ENCODE data around the gene KCTD2.

KCTD2 gene

DNA sequence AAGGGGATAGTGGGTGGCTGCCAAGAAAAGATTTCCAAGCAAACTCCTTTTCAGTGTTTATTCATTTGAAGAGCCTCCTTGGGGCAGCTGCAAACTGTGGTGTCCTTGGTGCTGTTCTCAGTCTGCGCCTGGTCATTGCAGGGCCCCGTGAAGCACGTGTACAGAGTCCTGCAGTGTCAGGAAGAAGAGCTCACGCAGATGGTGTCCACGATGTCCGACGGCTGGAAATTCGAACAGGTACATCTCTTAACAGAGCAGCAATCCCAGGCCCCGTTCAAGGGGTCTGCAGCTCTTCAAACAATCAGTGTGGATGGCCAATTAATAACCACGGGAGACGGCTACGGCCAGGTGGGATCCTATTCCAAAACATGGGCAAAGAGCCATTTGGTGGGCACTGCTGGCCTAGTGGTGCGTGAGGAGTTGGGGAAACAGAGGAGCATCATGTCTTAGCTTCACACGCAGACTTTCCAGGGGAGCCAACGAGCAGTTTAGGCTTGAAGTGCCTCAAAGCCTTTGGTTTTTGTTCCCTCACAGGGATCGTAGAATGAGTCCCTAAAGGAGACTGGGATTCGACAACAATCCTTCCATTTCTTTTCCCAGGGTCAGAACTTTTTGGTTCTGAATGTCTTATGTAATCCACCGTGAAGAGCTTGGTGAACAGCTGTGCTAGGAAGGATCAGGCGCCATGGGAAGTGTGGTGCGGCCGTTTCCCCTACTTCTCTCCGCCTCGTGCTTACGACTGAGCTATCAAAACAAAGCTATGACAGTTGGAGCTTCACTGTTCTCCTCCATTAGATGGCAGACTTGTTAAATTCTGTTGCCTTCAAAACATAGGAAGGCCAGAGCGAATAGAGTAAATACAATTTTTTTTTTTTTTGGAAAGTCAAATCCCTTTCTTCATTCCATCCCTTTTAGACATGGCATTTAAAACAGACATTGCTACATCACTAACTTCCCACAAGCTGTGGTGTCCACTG lies 12.6 kb downstream of the KCTD2 start:
- in situ Hi-C loops (cut with HindIII; ENCODE audit: low sequenced_read_pairs), result no loop called here
- TF ChIP-seq CTCF (IDR thresholded peaks at IDR 0.05; ENCODE audit: low read depth, low read length), result peak; percentile 52
- DNase-seq (ENCODE audit: low read depth, low spot score), result peak; percentile 65
- no peak overlapping the region for H3K4me3 ChIP-seq (ENCODE audit: low read depth, low read length)

GRCh38 chr17:75060434-75061054 lies 13.5 kb downstream of the KCTD2 start:
- H3K4me3 ChIP-seq (ENCODE audit: low read depth, low read length), result no peak overlapping the region
- TF ChIP-seq CTCF (IDR thresholded peaks at IDR 0.05; ENCODE audit: low read depth, low read length), result no peak
- in situ Hi-C loops (cut with HindIII; ENCODE audit: low sequenced_read_pairs), result no loop called here
- no peak for DNase-seq (ENCODE audit: low read depth, low spot score)

GRCh38 chr17:75061055-75061438 lies 14.0 kb downstream of the KCTD2 start:
- no peak for DNase-seq (ENCODE audit: low read depth, low spot score)

GRCh38 chr17:75061618-75062017 lies 14.6 kb downstream of the KCTD2 start:
- no peak for DNase-seq (ENCODE audit: low read depth, low spot score)
- TF ChIP-seq CTCF (IDR thresholded peaks at IDR 0.05; ENCODE audit: low read depth, low read length), result no peak
- in situ Hi-C loops (cut with HindIII; ENCODE audit: low sequenced_read_pairs), result no loop called here
- H3K4me3 ChIP-seq (ENCODE audit: low read depth, low read length), result no peak overlapping the region

More at GRCh38 chr17:75061055-75061438, 14.0 kb downstream of the KCTD2 start:
- H3K4me3 ChIP-seq (ENCODE audit: low read depth, low read length), result no peak overlapping the region
- TF ChIP-seq CTCF (IDR thresholded peaks at IDR 0.05; ENCODE audit: low read depth, low read length), result no peak
- in situ Hi-C loops (cut with HindIII; ENCODE audit: low sequenced_read_pairs), result no loop called here

GRCh38 chr17:75063201-75063600 lies 16.2 kb downstream of the KCTD2 start:
- no peak for TF ChIP-seq CTCF (IDR thresholded peaks at IDR 0.05; ENCODE audit: low read depth, low read length)
- H3K4me3 ChIP-seq (ENCODE audit: low read depth, low read length), result no peak overlapping the region
- no peak for DNase-seq (ENCODE audit: low read depth, low spot score)
- in situ Hi-C loops (cut with HindIII; ENCODE audit: low sequenced_read_pairs), result no loop called here

- no peak for TF ChIP-seq CTCF (IDR thresholded peaks at IDR 0.05; ENCODE audit: low read depth, low read length)
- no peak overlapping the region for H3K4me3 ChIP-seq (ENCODE audit: low read depth, low read length)
- in situ Hi-C loops (cut with HindIII; ENCODE audit: low sequenced_read_pairs), result no loop called here
- no peak for DNase-seq (ENCODE audit: low read depth, low spot score)
Observed at GRCh38 chr17:75063626-75064025, 16.6 kb downstream of the KCTD2 start.

Measured in astrocyte of the spinal cord (primary cell).